Measurements from ENCODE around the gene RNPS1.

RNPS1 gene

GRCh38 chr16:2233872-2234812, 33.8 kb downstream of the RNPS1 start:
- no peak for DNase-seq

GRCh38 chr16:2233046-2233775, 34.7 kb downstream of the RNPS1 start:
- no peak for DNase-seq

GRCh38 chr16:2232094-2232990, 35.6 kb downstream of the RNPS1 start:
- no peak for DNase-seq

- no peak for DNase-seq
Observed at GRCh38 chr16:2231016-2231931, 36.7 kb downstream of the RNPS1 start.

GRCh38 chr16:2230376-2230775, 37.5 kb downstream of the RNPS1 start:
- no peak for DNase-seq

- no peak for DNase-seq
Observed at GRCh38 chr16:2229632-2230250, 38.2 kb downstream of the RNPS1 start.

GRCh38 chr16:2229091-2229490, 38.8 kb downstream of the RNPS1 start:
- no peak for DNase-seq

GRCh38 chr16:2228161-2228824, 39.6 kb downstream of the RNPS1 start:
- no peak for DNase-seq

- no peak for DNase-seq
Observed at GRCh38 chr16:2226918-2227317, 41.0 kb downstream of the RNPS1 start.

- DNase-seq = no peak
Observed at GRCh38 chr16:2226245-2226793, 41.6 kb downstream of the RNPS1 start.

- peak; percentile 20 for DNase-seq
Observed at GRCh38 chr16:2223942-2224486, 43.9 kb downstream of the RNPS1 start.

- DNase-seq = peak; percentile 100
Observed at GRCh38 chr16:2223221-2223941, 44.5 kb downstream of the RNPS1 start, which contains the start of gene E4F1. Gene E4F1 (plus strand): TSS chr16:2223591. CDS start chr16:2223614, 23 bp downstream.

GRCh38 chr16:2216330-2216729, 51.6 kb downstream of the RNPS1 start:
- DNase-seq = no peak

- no peak for DNase-seq
Observed at GRCh38 chr16:2214719-2214968, 53.3 kb downstream of the RNPS1 start, which contains the start of gene PGP. Gene PGP (minus strand): TSS chr16:2214840. CDS start chr16:2214777, 63 bp downstream.

GRCh38 chr16:2213817-2214718, 53.9 kb downstream of the RNPS1 start:
- no peak for DNase-seq

- DNase-seq = no peak
Observed at GRCh38 chr16:2212362-2213324, 55.3 kb downstream of the RNPS1 start.

- no peak for DNase-seq
Observed at GRCh38 chr16:2211923-2212347, 56.0 kb downstream of the RNPS1 start.
